Gastroesophageal sphincter (tissue), 3 donors: ENCODE measurements around the gene MAP3K14.

Source experiments
- CTCF ChIP-seq, 4 experiments: fragments of 200-600 bp in 2 of 4; fragments of 450-650 bp in 2 of 4; sonication (generic) in 1 of 4; IDR thresholded peaks; one replicate each; pipeline ENCODE4 v1.5.1; 2017 to 2019; ENCODE audit warnings: antibody characterized with exemption in 4 of 4, mild to moderate bottlenecking in 2 of 4, moderate library complexity in 2 of 4
- EP300 ChIP-seq: sonication (generic); formaldehyde crosslinking; IDR thresholded peaks from one replicate; pipeline ENCODE4 v1.6.1; 2017; ENCODE audit warnings: antibody characterized with exemption, mild to moderate bottlenecking
- POLR2A ChIP-seq, 2 donors: fragments of 450-650 bp; IDR thresholded peaks; one replicate each; pipeline ENCODE4 v1.6.1; 2017; ENCODE audit warnings: antibody characterized with exemption in 2 of 2, mild to moderate bottlenecking in 2 of 2, moderate library complexity in 1 of 2
- POLR2AphosphoS5 ChIP-seq: sonication (generic); formaldehyde crosslinking; IDR thresholded peaks from one replicate; pipeline ENCODE4 v1.6.1; 2017; ENCODE audit warnings: antibody characterized with exemption

GRCh38 chr17:45326626-45327025 lies 9.8 kb upstream of the MAP3K14 start:
- TF ChIP-seq POLR2AphosphoS5 (no peak), CTCF (IDR thresholded peaks at IDR 0.05) (no peak), POLR2A (IDR thresholded peaks at IDR 0.05) (no peak), EP300 (no peak)
